NB4 (cell line): ENCODE results near the gene APCDD1L.

Source experiments
- CTCF ChIP-seq: IDR thresholded peaks from one replicate; pipeline ENCODE4 v1.5.1; 2012; ENCODE audit warnings: low read depth, low read length
- POLR2A ChIP-seq: IDR thresholded peaks from 2 replicates; pipeline ENCODE4 v1.6.1; 2011; ENCODE audit warnings: mild to moderate bottlenecking; ENCODE audit not compliant: insufficient read length; ENCODE audit errors: extremely low read depth

DNA sequence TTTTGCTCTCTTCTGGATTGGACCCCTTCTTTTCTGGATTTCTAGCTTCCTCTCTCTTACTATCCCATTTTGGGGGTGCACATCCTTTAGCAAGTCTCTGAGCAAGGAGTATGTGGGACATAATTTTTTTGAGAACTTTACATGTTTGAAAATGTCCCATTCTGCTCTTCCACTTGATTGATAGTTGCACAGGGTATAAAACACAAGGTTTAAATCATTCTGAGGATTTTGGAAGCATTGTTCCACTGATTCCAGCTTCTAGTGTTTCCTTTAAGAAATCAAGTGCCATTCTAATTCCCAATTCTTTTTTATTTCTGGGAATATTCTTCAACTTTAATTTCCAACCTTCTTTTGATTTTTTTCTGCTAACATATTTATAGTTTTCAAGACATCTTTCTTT lies 60.7 kb downstream of the APCDD1L start:
- no peak for TF ChIP-seq CTCF
- no peak for TF ChIP-seq POLR2A
